Hair follicular keratinocyte (primary cell): ENCODE results near the gene BBS7. TPM values are rescaled to one million over a fixed set of nuclear protein-coding genes. Genes with fewer than 3 reads are reported as not detected.

Experiments
- total RNA-seq: library from RNA; depleted of rRNA; stranded (reverse); fragments of >200 nt; gene quantifications from 2 replicates; pipeline ENCODE4 v1.2.3, GENCODE V29; 2015

BBS7 gene
- total RNA-seq, result 14.9 and 26.7 TPM in 2 replicates

GRCh38 chr4:121869841-121870822 is at the start of gene BBS7:
BBS7 (minus strand) TSS chr4:121870474; CDS start chr4:121870313, 161 bp downstream.

GRCh38 chr4:121823505-121824170 is 46.6 kb downstream of the BBS7 start, which contains the start of gene CCNA2:
CCNA2 (minus strand) TSS chr4:121823883; CDS start chr4:121823628, 255 bp downstream.

GRCh38 chr4:121800961-121801714 is 69.1 kb downstream of the BBS7 start, which contains the start of gene EXOSC9:
EXOSC9 (plus strand) TSS chr4:121801323; CDS start chr4:121801425, 102 bp downstream.

Other genes with a start within 250 kb of the BBS7 start
- 285 and 323 TPM in 2 replicates for gene ANXA5, start 173.5 kb downstream of the BBS7 start, total RNA-seq
- not detected in 2 replicates for gene SMIM43, start 105.3 kb downstream of the BBS7 start, total RNA-seq
- 20.4 and 50.9 TPM in 2 replicates for gene EXOSC9, start 69.2 kb downstream of the BBS7 start, total RNA-seq
- gene CCNA2, start 46.6 kb downstream of the BBS7 start, total RNA-seq, result 24.7 and 94.8 TPM in 2 replicates
- not detected in 2 replicates for gene TRPC3, start 81.6 kb upstream of the BBS7 start, total RNA-seq